22Rv1 (cell line): ENCODE measurements around the gene NPTX2.

Experiments used
- ZFX ChIP-seq: fragments of 450-650 bp; IDR thresholded peaks from 2 replicates; pipeline ENCODE4 v1.6.1; 2017; ENCODE audit warnings: antibody characterized with exemption, borderline replicate concordance
- TF ChIP-seq, protein P1 (sequence below): fragments of 450-650 bp; IDR thresholded peaks from 2 replicates; pipeline ENCODE4 v1.5.1; 2017; ENCODE audit warnings: mild to moderate bottlenecking

DNA sequence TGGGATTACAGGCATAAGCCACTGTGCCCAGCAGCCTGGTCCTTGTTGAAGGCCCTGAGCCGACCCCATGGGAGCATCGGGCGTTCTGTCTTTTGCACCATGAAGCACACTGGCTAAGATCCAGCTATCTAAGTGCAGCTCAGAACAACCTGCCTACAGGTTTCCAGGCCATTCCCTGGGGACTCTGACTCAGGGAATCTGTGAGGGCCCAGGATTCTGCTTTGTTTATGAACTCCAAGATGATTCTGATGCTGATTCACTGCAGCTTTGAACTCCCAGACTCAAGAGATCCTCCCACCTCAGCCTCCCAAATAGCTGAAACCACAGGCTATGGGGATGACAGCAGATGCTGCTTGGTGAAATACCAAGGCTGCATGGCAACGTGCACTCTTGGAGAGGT, 30.2 kb downstream of the NPTX2 start:
- TF ChIP-seq, protein P1, sequence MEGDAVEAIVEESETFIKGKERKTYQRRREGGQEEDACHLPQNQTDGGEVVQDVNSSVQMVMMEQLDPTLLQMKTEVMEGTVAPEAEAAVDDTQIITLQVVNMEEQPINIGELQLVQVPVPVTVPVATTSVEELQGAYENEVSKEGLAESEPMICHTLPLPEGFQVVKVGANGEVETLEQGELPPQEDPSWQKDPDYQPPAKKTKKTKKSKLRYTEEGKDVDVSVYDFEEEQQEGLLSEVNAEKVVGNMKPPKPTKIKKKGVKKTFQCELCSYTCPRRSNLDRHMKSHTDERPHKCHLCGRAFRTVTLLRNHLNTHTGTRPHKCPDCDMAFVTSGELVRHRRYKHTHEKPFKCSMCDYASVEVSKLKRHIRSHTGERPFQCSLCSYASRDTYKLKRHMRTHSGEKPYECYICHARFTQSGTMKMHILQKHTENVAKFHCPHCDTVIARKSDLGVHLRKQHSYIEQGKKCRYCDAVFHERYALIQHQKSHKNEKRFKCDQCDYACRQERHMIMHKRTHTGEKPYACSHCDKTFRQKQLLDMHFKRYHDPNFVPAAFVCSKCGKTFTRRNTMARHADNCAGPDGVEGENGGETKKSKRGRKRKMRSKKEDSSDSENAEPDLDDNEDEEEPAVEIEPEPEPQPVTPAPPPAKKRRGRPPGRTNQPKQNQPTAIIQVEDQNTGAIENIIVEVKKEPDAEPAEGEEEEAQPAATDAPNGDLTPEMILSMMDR, result no peak
- TF ChIP-seq ZFX, result no peak
